ENCODE results near the gene WFDC8.

The WFDC8 gene

DNA sequence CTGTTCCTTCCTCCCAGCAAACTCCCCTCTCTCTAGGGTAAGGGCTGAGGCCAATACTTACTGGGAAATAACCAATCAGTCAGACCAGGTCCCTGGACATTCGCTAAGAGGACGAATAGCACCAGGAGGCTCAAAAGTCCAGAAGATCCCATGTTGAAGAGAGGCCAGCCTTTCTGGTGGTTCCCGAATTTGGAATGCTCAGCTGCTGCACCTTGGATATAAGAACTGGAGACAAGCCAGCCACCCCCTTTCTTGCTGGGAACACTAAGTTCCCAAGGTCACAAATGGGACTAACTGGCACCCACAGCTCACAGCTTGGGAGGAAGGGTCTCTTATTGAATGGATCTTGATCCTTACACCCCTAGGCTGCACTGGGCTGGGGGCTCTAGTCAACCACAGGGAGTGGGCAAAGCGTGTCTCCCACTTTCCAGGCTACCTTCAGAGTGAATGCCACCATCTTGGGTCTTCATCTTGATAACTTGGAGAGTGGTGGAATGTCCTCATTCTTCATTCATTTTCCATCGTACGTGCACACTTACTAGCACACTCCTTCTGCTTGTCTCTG is 31.8 kb downstream of the WFDC8 start, which contains the start of gene EPPIN:
TSS of gene EPPIN (minus strand) at position 196 of the 565 bp plus-strand sequence. CDS start at position 152, 44 bp downstream.
- DNase-seq (ENCODE audit: low read depth), result no peak

DNA sequence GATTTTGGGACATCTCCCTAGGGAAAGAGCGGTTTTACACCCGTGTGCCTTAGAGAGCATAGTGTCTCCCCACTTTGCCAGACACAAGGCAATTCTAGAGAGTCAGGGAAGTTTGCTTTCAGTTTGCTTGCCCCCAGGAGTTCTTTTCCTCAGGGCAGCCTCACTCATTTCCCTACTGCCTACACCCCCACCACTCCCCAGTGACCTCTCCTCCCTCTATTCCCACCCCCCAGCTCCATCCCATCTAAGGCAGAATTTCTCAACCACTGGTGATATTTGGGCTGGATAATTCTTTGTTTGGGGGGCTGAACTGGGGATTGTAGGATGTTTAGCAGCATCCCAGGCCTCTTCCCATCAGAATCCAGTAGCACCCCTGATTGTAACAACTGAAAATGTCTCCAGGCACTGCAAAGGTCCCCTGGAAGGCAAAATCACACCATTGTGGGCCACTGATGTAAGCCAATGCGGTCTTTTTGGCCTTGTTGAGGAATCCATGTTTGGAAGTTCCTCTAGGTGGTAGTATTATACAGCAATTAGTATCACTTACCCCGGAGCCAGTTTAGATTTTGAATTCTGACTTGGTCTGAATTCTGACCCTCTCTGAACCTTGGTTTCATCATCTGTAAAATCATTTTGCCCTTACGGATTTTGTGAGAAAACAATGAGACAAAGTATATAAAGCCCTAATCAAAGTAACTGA is 33.2 kb downstream of the WFDC8 start:
- no peak for DNase-seq (ENCODE audit: low read depth)

DNA sequence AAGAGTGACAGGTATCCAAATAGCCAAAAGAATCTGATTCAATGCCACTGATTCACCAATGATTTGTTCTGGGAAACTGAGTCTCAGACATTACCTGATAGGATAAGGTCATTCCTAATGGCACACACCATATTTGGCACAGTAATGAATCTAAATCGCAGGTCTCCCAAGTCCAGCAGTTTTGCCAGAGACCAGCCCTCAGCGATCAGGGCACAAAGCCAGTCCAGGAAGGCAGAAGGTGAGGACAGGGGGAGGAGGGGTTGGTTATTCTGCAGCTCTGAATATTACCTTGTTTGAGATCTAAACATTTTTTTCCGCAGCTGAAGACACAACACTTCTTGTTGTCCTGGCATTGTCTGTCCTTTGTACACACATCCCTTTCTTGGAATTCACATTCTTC is 33.7 kb downstream of the WFDC8 start:
- DNase-seq (ENCODE audit: low read depth), result no peak

DNA sequence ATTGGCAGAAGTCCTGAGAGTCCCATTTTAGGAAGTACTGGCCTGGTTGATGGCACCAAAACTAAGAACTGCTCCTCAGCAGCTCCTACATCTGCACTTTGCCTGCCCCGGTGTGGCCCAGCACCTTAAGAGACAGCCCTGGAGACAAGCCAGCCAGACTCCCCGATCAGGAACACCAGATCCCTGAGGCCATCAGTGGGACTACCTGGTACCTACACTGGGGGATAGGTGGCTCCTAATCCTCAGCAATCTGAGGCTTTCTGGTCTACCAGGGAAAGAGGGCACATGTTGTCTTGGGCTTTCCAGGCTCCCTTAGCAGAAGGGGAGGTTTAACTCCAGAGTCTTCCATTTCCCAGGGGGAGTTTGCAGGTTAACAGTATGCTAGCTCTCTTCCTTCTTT is 39.7 kb downstream of the WFDC8 start, which contains the start of gene WFDC6:
TSS of gene WFDC6 (minus strand) at position 101 of the 400 bp plus-strand sequence. CDS start at position 26, 75 bp downstream.
- DNase-seq (ENCODE audit: low read depth), result no peak

- DNase-seq (ENCODE audit: low read depth), result no peak
Observed at GRCh38 chr20:45538209-45538799, 40.8 kb downstream of the WFDC8 start.

- no peak for DNase-seq (ENCODE audit: low read depth)
Observed at GRCh38 chr20:45527294-45527693, 51.8 kb downstream of the WFDC8 start.

DNA sequence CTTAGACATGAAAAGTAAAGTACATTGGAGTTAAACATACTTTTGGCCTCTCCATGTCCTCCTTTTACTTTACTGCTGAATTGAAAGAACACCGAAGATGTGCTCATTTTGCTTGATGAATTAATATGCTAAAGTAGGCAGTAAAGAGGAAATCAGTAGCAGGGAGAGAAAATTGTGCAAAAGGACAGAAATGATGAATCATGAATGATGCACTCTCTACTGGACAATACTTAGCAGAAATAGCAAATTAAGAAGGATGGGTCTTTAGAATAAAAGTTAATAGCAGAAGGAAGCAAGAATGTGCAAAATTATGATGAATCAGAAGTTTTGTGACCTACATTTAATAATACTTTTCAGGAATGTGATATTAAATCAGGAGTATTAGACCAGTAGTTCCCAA is 55.3 kb downstream of the WFDC8 start:
- DNase-seq (ENCODE audit: low read depth), result no peak

DNA sequence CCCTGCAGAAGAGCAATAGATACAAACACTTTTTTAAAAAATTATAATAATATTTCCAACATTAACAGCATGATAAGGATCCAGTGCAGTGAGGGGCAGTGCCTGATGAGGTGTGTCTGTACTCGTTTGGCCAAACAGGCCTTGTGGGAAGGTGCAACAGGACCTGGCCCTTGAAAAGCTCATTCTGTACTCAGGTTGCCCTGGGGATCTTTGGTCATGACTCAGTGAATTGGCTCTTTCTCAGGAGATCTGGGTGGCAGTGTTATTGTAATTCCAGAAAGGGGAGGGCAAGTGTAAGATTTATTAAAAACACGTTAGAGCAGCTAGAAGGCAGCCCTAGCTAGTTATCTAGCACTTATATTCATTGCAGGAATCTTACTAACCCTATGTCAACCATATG is 60.8 kb downstream of the WFDC8 start:
- DNase-seq (ENCODE audit: low read depth), result no peak

GRCh38 chr20:45515147-45515913 is 63.8 kb downstream of the WFDC8 start, which contains the start of gene SPINT3:
Gene SPINT3 (minus strand): TSS chr20:45515622. CDS start chr20:45515608, 14 bp downstream.
- no peak for DNase-seq (ENCODE audit: low read depth)

DNA sequence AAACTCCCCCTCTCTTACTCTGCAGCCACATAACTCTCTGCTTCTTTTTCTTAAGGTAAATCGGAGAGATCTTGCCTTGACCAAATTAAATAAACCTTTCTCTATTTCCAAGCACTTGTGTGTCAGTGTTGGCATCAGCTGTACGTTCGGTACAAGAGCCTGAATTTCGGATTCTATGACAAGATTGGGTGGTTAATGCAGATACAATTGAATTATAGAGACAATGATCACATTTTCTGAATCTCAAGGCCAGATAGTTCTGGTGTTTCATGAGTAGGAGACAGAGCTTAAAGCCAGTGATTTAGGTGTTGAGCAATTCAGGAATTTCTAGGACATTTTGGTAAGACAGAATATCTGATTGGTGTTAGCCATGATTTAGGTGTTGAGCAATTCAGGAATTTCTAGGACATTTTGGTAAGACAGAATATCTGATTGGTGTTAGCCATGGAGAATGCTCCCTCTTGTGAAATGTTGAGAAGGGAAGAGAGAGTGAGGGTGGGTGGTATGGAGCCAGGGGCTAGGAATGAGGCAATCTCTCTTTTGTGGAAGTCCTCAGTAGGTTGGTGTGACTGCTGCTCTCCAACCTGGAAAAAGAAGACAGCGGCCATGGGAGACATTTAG is 68.7 kb downstream of the WFDC8 start:
- no peak for DNase-seq (ENCODE audit: low read depth)

- no peak for DNase-seq (ENCODE audit: low read depth)
Observed at GRCh38 chr20:45509091-45509490, 70.0 kb downstream of the WFDC8 start.

DNA sequence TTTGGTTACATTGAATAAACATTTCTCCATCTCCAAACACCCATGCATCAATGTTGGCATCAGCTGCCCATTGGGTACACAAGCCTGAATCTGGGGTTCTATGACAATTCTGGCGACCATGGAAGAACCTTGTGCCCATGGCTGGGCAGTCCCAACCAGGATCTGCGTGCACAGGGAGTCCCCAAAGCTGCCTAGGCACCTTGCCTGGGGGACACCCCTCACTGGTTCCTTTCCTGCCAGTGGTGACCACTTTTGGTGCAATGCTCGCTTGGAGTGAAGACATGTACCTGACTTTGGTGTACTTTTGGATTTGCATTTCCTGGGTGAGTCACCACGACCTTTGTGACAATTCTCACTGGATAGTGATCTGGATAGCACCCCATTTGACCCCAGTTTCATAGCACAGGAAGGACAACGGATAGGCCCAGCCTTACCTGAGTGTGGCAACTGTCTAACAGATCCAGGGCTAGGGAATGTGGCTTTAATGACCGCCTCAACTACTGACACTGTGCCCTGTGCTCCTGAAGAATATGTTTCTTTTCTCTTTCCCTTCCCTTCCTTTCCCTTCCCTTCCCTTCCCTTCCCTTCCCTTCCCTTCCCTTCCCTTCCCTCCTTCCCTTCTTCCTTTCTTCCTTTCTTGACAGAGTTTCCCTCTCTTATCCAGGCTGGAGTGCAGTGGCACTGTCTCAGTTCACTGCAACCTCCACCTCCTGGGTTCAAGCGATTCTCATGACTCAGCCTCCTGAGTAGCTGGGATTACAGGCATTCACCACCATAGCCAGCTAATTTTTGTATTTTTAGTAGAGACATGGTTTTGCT is 70.8 kb downstream of the WFDC8 start:
- no peak for DNase-seq (ENCODE audit: low read depth)

DNA sequence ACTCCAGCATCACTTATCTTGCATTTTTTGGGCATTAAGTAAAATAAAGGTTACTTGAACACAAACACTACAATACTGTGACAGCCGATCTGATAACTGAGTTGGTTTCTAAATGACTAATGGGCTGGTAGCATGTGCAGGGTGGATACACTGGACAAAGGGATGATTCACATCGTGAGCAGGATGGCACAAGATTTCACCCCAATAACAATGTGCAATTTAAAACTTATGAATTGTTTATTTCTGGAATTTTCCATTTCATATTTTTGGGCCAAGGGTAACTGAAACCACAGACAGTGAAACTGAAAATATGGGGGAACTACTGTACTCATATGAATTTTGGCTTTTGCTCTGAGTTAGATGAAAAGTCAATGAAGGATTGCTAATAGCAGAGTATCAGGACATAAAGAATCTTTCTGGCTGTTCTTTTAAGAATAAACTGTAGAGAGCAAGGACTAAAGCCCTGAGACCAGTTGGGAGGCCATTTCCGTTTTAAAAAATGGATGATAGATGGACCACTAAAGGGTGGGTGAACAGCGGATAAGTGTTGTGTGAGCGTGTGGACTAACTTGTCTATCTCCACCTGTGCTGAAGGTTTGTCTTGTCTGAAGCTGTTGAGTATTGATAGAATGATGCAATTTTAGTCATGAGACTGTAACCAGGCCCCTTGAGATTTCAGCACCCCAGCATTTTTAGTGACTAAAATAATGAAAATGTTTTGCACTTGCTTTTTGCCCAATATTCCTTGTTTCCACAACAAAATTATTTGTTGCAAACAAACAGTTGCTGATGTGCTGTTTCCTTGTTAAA is 71.9 kb downstream of the WFDC8 start:
- no peak for DNase-seq (ENCODE audit: low read depth)

GRCh38 chr20:45506398-45506797 is 72.7 kb downstream of the WFDC8 start:
- no peak for DNase-seq (ENCODE audit: low read depth)

DNA sequence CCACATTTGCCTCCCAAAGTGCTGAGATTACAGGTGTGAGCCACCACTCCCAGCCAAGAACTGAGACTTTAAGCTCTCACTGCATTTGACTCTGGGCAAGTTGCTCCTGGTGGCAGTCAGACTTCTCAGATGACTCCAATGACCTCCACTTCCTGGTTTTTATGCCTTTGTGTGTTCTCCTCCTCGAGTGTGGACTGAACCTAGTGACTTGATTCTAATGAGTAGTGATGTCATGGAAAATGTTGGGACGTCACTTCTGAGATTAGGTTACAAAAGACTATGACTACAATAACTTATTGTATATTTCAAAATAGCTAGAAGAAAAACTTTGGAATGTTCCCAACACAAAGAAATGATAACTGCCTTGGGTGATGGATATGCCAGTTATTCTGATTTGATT is 75.7 kb downstream of the WFDC8 start:
- DNase-seq (ENCODE audit: low read depth), result no peak

DNA sequence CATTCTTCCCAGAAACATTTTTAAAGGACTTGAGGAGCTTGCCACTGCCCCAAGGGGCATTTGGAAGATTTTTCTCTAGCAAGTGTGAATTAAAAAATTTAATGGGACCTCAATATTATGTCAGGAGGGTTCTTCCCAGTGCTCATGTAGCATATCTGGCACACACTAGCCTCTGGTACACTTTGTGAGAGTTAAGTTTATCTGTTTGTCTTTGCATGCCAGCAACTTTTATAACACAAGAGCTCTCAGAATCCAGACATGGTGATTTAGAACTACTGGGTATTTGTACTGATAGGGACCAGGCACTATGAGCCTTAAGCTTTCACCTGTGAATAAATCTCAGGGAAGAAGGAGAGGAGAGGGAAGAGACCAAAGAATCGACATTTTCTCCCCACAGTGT is 76.5 kb downstream of the WFDC8 start:
- no peak for DNase-seq (ENCODE audit: low read depth)

Measured in activated T-helper 9 cell treated with anti-CD3 and anti-CD28 coated beads, Interleukin-2, amount 50 U/mL, for 16 hours (primary cell).